Measurements from ENCODE around the gene PTPRN2.

DNA sequence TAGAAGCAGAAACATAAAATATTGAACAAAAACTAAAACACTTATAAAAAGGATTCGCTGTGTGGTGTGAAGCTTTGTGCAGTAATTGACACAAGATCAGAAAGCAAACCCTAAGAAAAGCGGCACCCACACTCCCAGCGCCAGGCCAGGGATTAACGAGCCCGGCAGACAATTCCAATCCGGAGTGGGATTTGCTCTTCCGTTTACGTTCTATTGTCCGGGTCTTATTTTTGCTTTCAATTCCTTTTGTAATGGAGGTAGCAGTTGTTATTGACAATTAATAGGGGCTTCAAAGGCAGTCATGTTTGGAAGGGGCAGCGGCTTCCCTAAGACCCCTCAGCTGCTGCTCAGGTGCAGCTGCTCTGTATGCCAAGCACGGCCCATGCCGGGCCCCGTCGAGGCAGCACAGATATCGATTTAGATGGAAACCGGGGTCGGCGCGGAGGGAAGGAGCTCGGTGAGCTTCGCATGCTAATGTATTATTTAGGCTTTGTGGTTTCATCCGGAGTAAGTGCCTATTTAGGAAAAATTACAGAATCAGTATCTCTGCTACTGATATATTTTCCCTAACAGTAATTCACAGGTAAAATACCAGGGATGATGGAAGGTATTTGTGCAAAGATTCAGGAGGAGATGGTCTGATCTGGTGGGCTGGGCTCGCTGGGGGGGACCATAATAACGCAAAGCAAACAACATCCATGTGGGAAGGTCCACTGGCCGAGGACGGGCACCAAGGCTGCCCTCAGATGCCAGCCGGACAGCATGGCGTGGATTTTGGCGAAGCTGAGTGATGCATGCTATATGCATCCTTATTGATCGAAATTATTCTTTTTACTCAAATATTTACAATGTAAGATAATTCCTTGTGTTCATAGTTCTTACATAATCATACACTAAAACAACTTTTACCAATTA, 561.7 kb downstream of the PTPRN2 start:
- TF ChIP-seq POLR2AphosphoS5 (IDR thresholded peaks at IDR 0.05) (no peak), POLR2A (IDR thresholded peaks at IDR 0.05) (no peak)
